NB4 (cell line): Measurements from ENCODE around the gene TMEM258.

Source experiments
- CTCF ChIP-seq: IDR thresholded peaks from one replicate; pipeline ENCODE4 v1.5.1; 2012; ENCODE audit warnings: low read depth, low read length
- MAX ChIP-seq: IDR thresholded peaks from 2 replicates; pipeline ENCODE4 v1.6.1; 2011; ENCODE audit warnings: low read depth, low read length
- MYC ChIP-seq: IDR thresholded peaks from 2 replicates; pipeline ENCODE4 v1.6.1; 2011; ENCODE audit warnings: low read depth, low read length
- POLR2A ChIP-seq: IDR thresholded peaks from 2 replicates; pipeline ENCODE4 v1.6.1; 2011; ENCODE audit warnings: mild to moderate bottlenecking; ENCODE audit not compliant: insufficient read length; ENCODE audit errors: extremely low read depth

GRCh38 chr11:61771195-61771894 lies 21.1 kb downstream of the TMEM258 start:
- no peak for TF ChIP-seq CTCF
- no peak for TF ChIP-seq POLR2A
- no peak for TF ChIP-seq MAX
- TF ChIP-seq MYC = no peak
